Measurements from ENCODE around the gene PRKAG2. TPM values are rescaled to one million over a fixed set of nuclear protein-coding genes. Genes with fewer than 3 reads are reported as not detected.

Gene PRKAG2
- total and polyA plus RNA-seq, 8 donors = 7.4 to 16.7 (median 9.2) TPM

- Histone ChIP-seq H3K36me3 (no peaks in the 10 kb centered on the region), H3K4me3 (no peak overlapping the region), H3K27ac (no peak overlapping the region), H3K27me3 (no peaks in the 10 kb centered on the region), H3K4me1 (no peaks in the 10 kb centered on the region), H3K9me3 (no peaks in the 10 kb centered on the region)
- TF ChIP-seq CTCF (IDR thresholded peaks at IDR 0.05) = no peak
- ATAC-seq (no peak), DNase-seq (no peak), FAIRE-seq (no peak)
- intact Hi-C loops (cut with DNase I) = no loop called here
- 95 to 96% methylated on average over 10 to 15 of the region's 15 CpGs for WGBS, 2 donors
Measured at GRCh38 chr7:151729521-151729921, 147.4 kb downstream of the PRKAG2 start.

DNA sequence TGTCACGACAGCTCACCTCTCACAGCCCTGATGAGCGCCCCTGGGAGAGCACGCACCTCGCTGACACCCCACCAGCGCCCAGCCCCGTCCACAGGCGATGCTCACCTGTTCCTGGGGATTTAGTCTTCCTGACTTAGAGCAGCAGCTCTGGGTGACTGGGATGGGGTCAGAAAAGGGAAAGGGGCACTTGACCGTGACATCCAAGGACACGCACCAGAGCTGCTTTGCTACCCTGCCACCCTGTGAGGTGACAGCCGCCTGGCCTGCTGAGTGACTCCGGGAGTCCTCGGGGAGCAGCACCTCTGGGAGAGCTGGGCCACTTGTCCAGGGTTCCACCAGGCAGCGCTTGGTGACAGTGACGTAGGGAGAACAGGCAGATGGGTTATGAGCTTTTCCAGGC is 148.2 kb downstream of the PRKAG2 start:
- no peaks in the 10 kb centered on the region for H3K27me3 ChIP-seq
- no peak overlapping the region for H3K4me3 ChIP-seq
- ATAC-seq (no peak), FAIRE-seq (no peak), DNase-seq (no peak)
- no peaks in the 10 kb centered on the region for H3K9me3 ChIP-seq
- H3K36me3 ChIP-seq = no peaks in the 10 kb centered on the region
- no peak for TF ChIP-seq CTCF (IDR thresholded peaks at IDR 0.05)
- no peaks in the 10 kb centered on the region for H3K4me1 ChIP-seq
- H3K27ac ChIP-seq = no peak overlapping the region
- intact Hi-C loops (cut with DNase I) = no loop called here
- WGBS, 2 donors = 94 to 97% methylated on average over 14 of the region's 14 CpGs

- no peak for TF ChIP-seq CTCF (IDR thresholded peaks at IDR 0.05)
- no peak overlapping the region for H3K27ac ChIP-seq
- H3K4me3 ChIP-seq = no peak overlapping the region
- peak in 1 of 6 donors; percentile 12 for DNase-seq
- no peaks in the 10 kb centered on the region for H3K27me3 ChIP-seq
- ATAC-seq = no peak
- H3K4me1 ChIP-seq = no peaks in the 10 kb centered on the region
- WGBS, 2 donors = 89 to 96% methylated on average over 8 of the region's 8 CpGs
- H3K9me3 ChIP-seq = no peaks in the 10 kb centered on the region
- FAIRE-seq = no peak
- H3K36me3 ChIP-seq = no peaks in the 10 kb centered on the region
- intact Hi-C loops (cut with DNase I) = no loop called here
Measured at GRCh38 chr7:151728286-151728660, 148.6 kb downstream of the PRKAG2 start.

- intact Hi-C loops (cut with DNase I) = no loop called here
- H3K9me3 ChIP-seq = no peaks in the 10 kb centered on the region
- no peak overlapping the region for H3K27ac ChIP-seq
- DNase-seq (peak in 2 of 6 donors; percentile 25 to 42), ATAC-seq (peak in 3 of 4 donors; percentile 64 to 78 (median 74)), FAIRE-seq (no peak)
- H3K4me1 ChIP-seq = no peaks in the 10 kb centered on the region
- no peak overlapping the region for H3K4me3 ChIP-seq
- no peaks in the 10 kb centered on the region for H3K36me3 ChIP-seq
- WGBS, 2 donors = 79 to 83% methylated on average over 18 of the region's 18 CpGs
- H3K27me3 ChIP-seq = no peaks in the 10 kb centered on the region
- no peak for TF ChIP-seq CTCF (IDR thresholded peaks at IDR 0.05)
Measured at GRCh38 chr7:151727579-151728285, 149.2 kb downstream of the PRKAG2 start.
